ENCODE data around the gene NSUN2.

- no peak for TF ChIP-seq POLR2A (IDR thresholded peaks at IDR 0.05; ENCODE audit: low read depth, low read length)
- TF ChIP-seq CTCF (IDR thresholded peaks at IDR 0.05; ENCODE audit: extremely low read depth in 1 of 2, insufficient read depth in 1 of 2, low read depth in 1 of 2, low read length in 2 of 2): no peak
- TF ChIP-seq EZH2 (IDR thresholded peaks at IDR 0.05; ENCODE audit: borderline replicate concordance, low read depth, low read length, severe bottlenecking): no peak
- no peak for TF ChIP-seq MAX (IDR thresholded peaks at IDR 0.05; ENCODE audit: insufficient read depth, insufficient read length)
- no peak for TF ChIP-seq JUN (IDR thresholded peaks at IDR 0.05; ENCODE audit: borderline replicate concordance, insufficient read depth, insufficient read length, low read depth)
- TF ChIP-seq POLR2AphosphoS5 (IDR thresholded peaks at IDR 0.05; ENCODE audit: insufficient read depth, low read depth, low read length): no peak
- TF ChIP-seq FOS (IDR thresholded peaks at IDR 0.05; ENCODE audit: borderline replicate concordance, insufficient read depth, low read length): no peak
- no peak for TF ChIP-seq MYC (IDR thresholded peaks at IDR 0.05; ENCODE audit: low read depth, low read length)
These were observed 40.2 kb upstream of the NSUN2 start for GRCh38 chr5:6673031-6673430.
